ENCODE measurements around the gene PTPA. TPM values are rescaled to one million over a fixed set of nuclear protein-coding genes. Genes with fewer than 3 reads are reported as not detected.
A peak's percentile ranks its signal among the peaks of the same experiment; 100 is the strongest.

The PTPA gene
- polyA plus RNA-seq, 1 experiment: 140 TPM

GRCh38 chr9:129138144-129138462 is 26.9 kb downstream of the PTPA start:
- no peak for DNase-seq (ENCODE audit: low read depth, low spot score)

GRCh38 chr9:129138476-129139232 is 27.4 kb downstream of the PTPA start:
- H3K27ac ChIP-seq (ENCODE audit: low read depth, low read length): peak overlapping the region; percentile 75
- H3K27me3 ChIP-seq (ENCODE audit: control insufficient read depth, insufficient read depth, low read length): no peaks in the 10 kb centered on the region
- H3K4me3 ChIP-seq (ENCODE audit: low read depth, low read length): no peak overlapping the region
- POLR2A ChIA-PET: interaction anchor here (0.6 to 3.3 kb wide), 8 partner anchors 29 to 370 kb away, joined by 3 to 44 read pairs (median 10); partner anchors contain the start of gene IER5L
- no peaks in the 10 kb centered on the region; the same call in 1 of the 2 replicates for H3K9me3 ChIP-seq (ENCODE audit: control insufficient read depth, insufficient read depth, low read length)
- TF ChIP-seq CTCF (IDR thresholded peaks at IDR 0.05; ENCODE audit: low read depth, low read length): no peak
- CTCF ChIA-PET: interaction anchor here (0.6 to 16.1 kb wide), 21 partner anchors 7 to 644 kb away, joined by 3 to 302 read pairs (median 4); partner anchors contain the start of genes ASB6, C9orf50 and NTMT1
- no peak for DNase-seq (ENCODE audit: low read depth, low spot score)

More at GRCh38 chr9:129138144-129138462, 26.9 kb downstream of the PTPA start:
- ChIA-PET POLR2A (interaction anchor here (2.8 to 3.3 kb wide), 2 partner anchors 36 to 40 kb away, joined by 28 to 44 read pairs; partner anchors contain the start of gene IER5L), CTCF (interaction anchor here (0.6 to 16.1 kb wide), 7 partner anchors 7 to 489 kb away, joined by 3 to 302 read pairs (median 21); partner anchors contain the start of genes C9orf50 and NTMT1)
- peak overlapping the region; percentile 52 for H3K27ac ChIP-seq (ENCODE audit: low read depth, low read length)
- H3K9me3 ChIP-seq (ENCODE audit: control insufficient read depth, insufficient read depth, low read length): no peaks in the 10 kb centered on the region; the same call in 1 of the 2 replicates
- no peaks in the 10 kb centered on the region for H3K27me3 ChIP-seq (ENCODE audit: control insufficient read depth, insufficient read depth, low read length)
- no peak for TF ChIP-seq CTCF (IDR thresholded peaks at IDR 0.05; ENCODE audit: low read depth, low read length)
- H3K4me3 ChIP-seq (ENCODE audit: low read depth, low read length): no peak overlapping the region

- DNase-seq (ENCODE audit: low read depth, low spot score): peak; percentile 59
- peak overlapping the region; percentile 100 for H3K27ac ChIP-seq (ENCODE audit: low read depth, low read length)
- ChIA-PET CTCF (interaction anchor here (0.6 to 16.1 kb wide), 23 partner anchors 8 to 644 kb away, joined by 3 to 302 read pairs (median 3); partner anchors contain the start of genes ASB6, C9orf50 and NTMT1), POLR2A (interaction anchor here (0.6 to 3.3 kb wide), 25 partner anchors 8 to 603 kb away, joined by 3 to 44 read pairs (median 4); partner anchors contain the start of genes C9orf50 and IER5L)
- H3K27me3 ChIP-seq (ENCODE audit: control insufficient read depth, insufficient read depth, low read length): no peaks in the 10 kb centered on the region
- no peaks in the 10 kb centered on the region; the same call in 1 of the 2 replicates for H3K9me3 ChIP-seq (ENCODE audit: control insufficient read depth, insufficient read depth, low read length)
- peak; percentile 89 for TF ChIP-seq CTCF (IDR thresholded peaks at IDR 0.05; ENCODE audit: low read depth, low read length)
- peak overlapping the region; percentile 56 for H3K4me3 ChIP-seq (ENCODE audit: low read depth, low read length)
Observed at GRCh38 chr9:129139233-129139992, 28.2 kb downstream of the PTPA start.

- Histone ChIP-seq H3K27me3 (ENCODE audit: control insufficient read depth, insufficient read depth, low read length) (no peaks in the 10 kb centered on the region), H3K9me3 (ENCODE audit: control insufficient read depth, insufficient read depth, low read length) (no peaks in the 10 kb centered on the region; the same call in 1 of the 2 replicates), H3K4me3 (ENCODE audit: low read depth, low read length) (peak overlapping the region; percentile 60), H3K27ac (ENCODE audit: low read depth, low read length) (peak overlapping the region; percentile 100)
- TF ChIP-seq CTCF (IDR thresholded peaks at IDR 0.05; ENCODE audit: low read depth, low read length): no peak
- POLR2A ChIA-PET: interaction anchor here (0.6 to 3.3 kb wide), 26 partner anchors 8 to 603 kb away, joined by 3 to 44 read pairs (median 4); partner anchors contain the start of genes C9orf50 and IER5L
- peak; percentile 99 for DNase-seq (ENCODE audit: low read depth, low spot score)
- CTCF ChIA-PET: interaction anchor here (0.6 to 16.1 kb wide), 9 partner anchors 9 to 500 kb away, joined by 3 to 302 read pairs (median 10); partner anchors contain the start of genes C9orf50 and NTMT1
Observed at GRCh38 chr9:129139993-129140396, 28.8 kb downstream of the PTPA start.
